IMR-90 (cell line): ENCODE results near the gene ALOX5AP. TPM values are rescaled to one million over a fixed set of nuclear protein-coding genes. Genes with fewer than 3 reads are reported as not detected.

ENCODE experiments used
- ATAC-seq: fragments of 200-7000 bp; cut with Tn5 transposase; 2 replicates; pipeline ENCODE4 v1.9.1; 2020; ENCODE audit warnings: low read depth, mild to moderate bottlenecking, moderate library complexity
- Bru-seq: library from RNA; stranded (reverse); fragments of 400-500 nt; gene quantifications from one replicate; lab custom pipeline; 2021; lab: Mats Ljungman, UMichigan
- BruChase-seq, 2 experiments: library from RNA; stranded (reverse); fragments of 400-500 nt; gene quantifications; one replicate each; lab custom pipeline; 2021; lab: Mats Ljungman, UMichigan
- BruUV-seq: library from RNA; stranded (reverse); fragments of 400-500 nt; replicated peaks from 2 replicates; lab custom pipeline; 2021; lab: Mats Ljungman, UMichigan
- CTCF ChIA-PET: fragments of 300-600 bp; formaldehyde crosslinking; extraction: SDS; loops from one replicate; lab custom pipeline; 2021; ENCODE audit warnings: antibody characterized with exemption; lab: Yijun Ruan, JAX
- POLR2A ChIA-PET: fragments of 300-600 bp; sonication (Branson Sonifier 250); formaldehyde crosslinking; loops from one replicate; lab custom pipeline; 2022; ENCODE audit warnings: antibody characterized with exemption; ENCODE audit not compliant: unreplicated experiment; lab: Charles Lee
- DNase-seq: peaks from one replicate; pipeline ENCODE4 v3.0.0; 2013
- H2AFZ ChIP-seq: replicated peaks from 2 replicates; pipeline ENCODE3; 2013; ENCODE audit warnings: low read length, mild to moderate bottlenecking; ENCODE audit not compliant: poor library complexity
- H2AK5ac ChIP-seq: 2 replicates; pipeline ENCODE4 v1.6.1; 2013; ENCODE audit warnings: low read depth, low read length, inconsistent platforms
- H2AK9ac ChIP-seq: replicated peaks from 2 replicates; pipeline ENCODE3; 2013; ENCODE audit warnings: mild to moderate bottlenecking, low read depth, low read length, moderate library complexity; ENCODE audit not compliant: poor library complexity
- H2BK120ac ChIP-seq: 2 replicates; pipeline ENCODE4 v1.6.1; 2013; ENCODE audit warnings: low read depth, low read length, inconsistent platforms
- H2BK15ac ChIP-seq: 3 replicates; pipeline ENCODE4 v1.6.1; 2013; ENCODE audit warnings: low read depth, low read length, inconsistent platforms
- H2BK20ac ChIP-seq: 2 replicates; pipeline ENCODE4 v1.6.1; 2013; ENCODE audit warnings: low read depth, mild to moderate bottlenecking, inconsistent platforms, low read length, moderate library complexity
- H2BK5ac ChIP-seq: 2 replicates; pipeline ENCODE4 v1.6.1; 2013; ENCODE audit warnings: mild to moderate bottlenecking, low read depth, low read length, inconsistent platforms; ENCODE audit not compliant: poor library complexity, severe bottlenecking
- H3K14ac ChIP-seq: replicated peaks from 2 replicates; pipeline ENCODE4 v1.6.1; 2013; ENCODE audit warnings: low read depth, low read length, inconsistent platforms
- H3K18ac ChIP-seq: 2 replicates; pipeline ENCODE4 v1.6.1; 2013; ENCODE audit warnings: low read depth, low read length, control low read depth
- H3K23ac ChIP-seq: 2 replicates; pipeline ENCODE4 v1.6.1; 2013; ENCODE audit warnings: low read depth, low read length, inconsistent platforms
- H3K27ac ChIP-seq: 2 replicates; pipeline ENCODE4 v1.5.1; 2013; ENCODE audit warnings: mild to moderate bottlenecking, control low read depth, low read length; ENCODE audit not compliant: insufficient read depth
- H3K27me3 ChIP-seq: 2 replicates; pipeline ENCODE4 v1.6.1; 2013; ENCODE audit warnings: low read length; ENCODE audit not compliant: control insufficient read depth, insufficient read depth
- H3K36me3 ChIP-seq: 2 replicates; pipeline ENCODE4 v1.6.1; 2013; ENCODE audit warnings: low read length, mixed read lengths; ENCODE audit not compliant: control insufficient read depth, insufficient read depth
- H3K4ac ChIP-seq: 2 replicates; pipeline ENCODE4 v1.6.1; 2013; ENCODE audit warnings: low read depth, low read length, inconsistent platforms
- H3K4me1 ChIP-seq: 2 replicates; pipeline ENCODE4 v1.6.1; 2013; ENCODE audit warnings: low read length, mixed read lengths; ENCODE audit not compliant: control insufficient read depth, insufficient read depth
- H3K4me2 ChIP-seq: 2 replicates; pipeline ENCODE4 v1.6.1; 2013; ENCODE audit warnings: low read depth, mild to moderate bottlenecking, control low read depth, low read length, moderate library complexity
- H3K4me3 ChIP-seq: 2 replicates; pipeline ENCODE4 v1.5.1; 2013; ENCODE audit warnings: low read depth, mild to moderate bottlenecking, control low read depth, low read length, moderate library complexity; ENCODE audit not compliant: insufficient read depth
- H3K56ac ChIP-seq: 2 replicates; pipeline ENCODE4 v1.6.1; 2013; ENCODE audit warnings: low read length, inconsistent platforms; ENCODE audit not compliant: insufficient read depth; ENCODE audit errors: extremely low read depth
- H3K79me1 ChIP-seq, 2 experiments: 2 replicates each; pipeline ENCODE4 v1.6.1; 2013; ENCODE audit warnings: low read length in 2 of 2, inconsistent platforms in 1 of 2, low read depth in 1 of 2
- H3K9ac ChIP-seq: 2 replicates; pipeline ENCODE4 v1.6.1; 2013; ENCODE audit warnings: low read depth, low read length, control low read depth
- H3K9me1 ChIP-seq: 2 replicates; pipeline ENCODE4 v1.6.1; 2013; ENCODE audit warnings: low read length, inconsistent platforms; ENCODE audit not compliant: insufficient read depth
- H3K9me3 ChIP-seq: 2 replicates; pipeline ENCODE4 v1.6.1; 2013; ENCODE audit warnings: low read length; ENCODE audit not compliant: control insufficient read depth, insufficient read depth
- H4K20me1 ChIP-seq: 2 replicates; pipeline ENCODE4 v1.6.1; 2013; ENCODE audit warnings: low read length, inconsistent platforms; ENCODE audit not compliant: insufficient read depth
- H4K5ac ChIP-seq: 2 replicates; pipeline ENCODE4 v1.6.1; 2013; ENCODE audit warnings: mild to moderate bottlenecking, low read depth, low read length, control low read depth
- H4K8ac ChIP-seq, 2 experiments: 2 replicates each; pipeline ENCODE4 v1.6.1; 2013; ENCODE audit warnings: low read depth in 2 of 2, low read length in 2 of 2, control low read depth in 1 of 2, inconsistent platforms in 1 of 2
- H4K91ac ChIP-seq: 2 replicates; pipeline ENCODE4 v1.6.1; 2013; ENCODE audit warnings: low read depth, low read length, inconsistent platforms; ENCODE audit not compliant: insufficient read depth
- BHLHE40 ChIP-seq: fragments of 150-350 bp; IDR thresholded peaks from 2 replicates; pipeline ENCODE4 v1.6.1; 2016; ENCODE audit warnings: mild to moderate bottlenecking, low read depth, low read length
- CHD1 ChIP-seq: IDR thresholded peaks from 2 replicates; pipeline ENCODE4 v1.6.1; 2012; ENCODE audit warnings: low read depth, low read length, improper control_type of control experiment
- CTCF ChIP-seq: conservative IDR thresholded peaks from 2 replicates; pipeline ENCODE4 v1.5.1; 2012; ENCODE audit warnings: mild to moderate bottlenecking, low read depth, low read length, improper control_type of control experiment
- ELK1 ChIP-seq: fragments of 150-350 bp; IDR thresholded peaks from 2 replicates; pipeline ENCODE4 v1.6.1; 2016; ENCODE audit warnings: low read depth, mild to moderate bottlenecking, low read length, moderate library complexity, borderline replicate concordance
- FOS ChIP-seq: fragments of 150-350 bp; IDR thresholded peaks from 2 replicates; pipeline ENCODE4 v1.6.1; 2016; ENCODE audit warnings: low read depth, low read length
- MAFK ChIP-seq: IDR thresholded peaks from 2 replicates; pipeline ENCODE4 v1.6.1; 2012; ENCODE audit warnings: low read depth, low read length, improper control_type of control experiment
- MXI1 ChIP-seq: IDR thresholded peaks from 2 replicates; pipeline ENCODE4 v1.6.1; 2012; ENCODE audit warnings: low read depth, mild to moderate bottlenecking, low read length, moderate library complexity, borderline replicate concordance
- NFE2L2 ChIP-seq: fragments of 150-350 bp; IDR thresholded peaks from 2 replicates; pipeline ENCODE4 v1.6.1; 2016; ENCODE audit warnings: low read depth, mild to moderate bottlenecking, low read length
- POLR2A ChIP-seq: IDR thresholded peaks from 2 replicates; pipeline ENCODE4 v1.6.1; 2012; ENCODE audit warnings: mild to moderate bottlenecking, low read depth, low read length
- RAD21 ChIP-seq: IDR thresholded peaks from 2 replicates; pipeline ENCODE4 v1.6.1; 2012; ENCODE audit warnings: low read length, improper control_type of control experiment
- RFX5 ChIP-seq: IDR thresholded peaks from 2 replicates; pipeline ENCODE4 v1.8.0; 2012; ENCODE audit warnings: low read depth, mild to moderate bottlenecking, low read length, moderate library complexity
- USF2 ChIP-seq: fragments of 150-350 bp; IDR thresholded peaks from 2 replicates; pipeline ENCODE4 v1.6.1; 2017; ENCODE audit warnings: mild to moderate bottlenecking, antibody characterized with exemption, low read length, low read depth
- WGBS, 2 experiments: methylation state at CpG; one replicate each; pipeline versions ENCODE4 v1.1.5 to v1.1.7; 2013; ENCODE audit warnings: missing lambda C conversion rate in 2 of 2; ENCODE audit not compliant: insufficient read length in 1 of 2; ENCODE audit errors: extremely low coverage in 2 of 2; 5-methylcytosine and 5-hydroxymethylcytosine counted together
- dilution Hi-C: fragments of 300-500 bp; cut with HindIII; formaldehyde crosslinking; loops from one replicate; pipeline ENCODE4 v1.14.3; 2018; ENCODE audit warnings: low sequenced_read_pairs; ENCODE audit not compliant: unreplicated experiment
- in situ Hi-C: fragments of 300-500 bp; cut with MboI; formaldehyde crosslinking; loops from 3 replicates; pipeline ENCODE4 v1.14.3; 2019; ENCODE audit warnings: low sequenced_read_pairs, inconsistent platforms, mixed read lengths
- intact Hi-C: fragments of 100-400 bp; cut with micrococcal nuclease; formaldehyde crosslinking; loops from 2 replicates; pipeline ENCODE4 v1.10.0; 2022
- long read RNA-seq: library from polyadenylated mRNA; unstranded; transcript quantifications from one replicate; pipeline ENCODE4 v2.0.0, GENCODE V29; 2021; ENCODE audit not compliant: unreplicated experiment
- polyA plus RNA-seq, 3 experiments: library from polyadenylated mRNA; depleted of rRNA; stranded (reverse); fragments of >200 nt; gene quantifications; 2 replicates each; pipeline ENCODE4 v1.2.3, GENCODE V29; 2012; ENCODE audit warnings: low replicate concordance in 1 of 3
- total RNA-seq: library from RNA; depleted of rRNA; stranded (reverse); fragments of >200 nt; gene quantifications from 2 replicates; pipeline ENCODE4 v1.2.3, GENCODE V29; 2012; rRNA removed

The ALOX5AP gene
- total RNA-seq, result 0.28 TPM in 1 of 2 replicates, not detected in the other
- polyA plus RNA-seq (2012; rRNA removed), result 0.62 and 0.63 TPM in 2 replicates
- 0.30 and 0.45 TPM in 2 replicates for polyA plus RNA-seq (2012; cell fraction: cytosol; rRNA removed)
- 0.53 TPM in 1 of 2 replicates, not detected in the other for polyA plus RNA-seq (2012; cell fraction: nucleus; rRNA removed; ENCODE audit: low replicate concordance)
- Bru-seq, nascent RNA, result percentile 12 among the genes with signal in this experiment
- percentile 9 among the genes with signal in this experiment for BruChase-seq, experiment 1, labeled RNA remaining after a 6-hour chase
- percentile 5 among the genes with signal in this experiment for BruChase-seq, experiment 2, labeled RNA remaining after a 2-hour chase
- long read RNA-seq, result 0 reads

GRCh38 chr13:30735025-30735871, at the start of gene ALOX5AP:
Gene ALOX5AP, plus strand, starts transcription at chr13:30735543. Its CDS starts 63 bp downstream, at chr13:30735606.
- Histone ChIP-seq H3K9me1 (peaks cover 8% of the 10 kb centered on the region), H2BK20ac (peak within 1 kb of the TSS; percentile 82)
- intact Hi-C loops, result no loop called here

More at GRCh38 chr13:30735025-30735871, at the start of gene ALOX5AP:
- H3K4me2 ChIP-seq, result no peak within 1 kb of the TSS
- no peak for TF ChIP-seq FOS
- no peak for TF ChIP-seq USF2
- TF ChIP-seq RAD21, result no peak
- TF ChIP-seq NFE2L2, result no peak
- TF ChIP-seq POLR2A, result no peak
- no peak for TF ChIP-seq BHLHE40
- TF ChIP-seq RFX5, result no peak
- TF ChIP-seq CTCF, result no peak
- TF ChIP-seq CHD1, result no peak
- no peak for TF ChIP-seq MXI1
- no peak for TF ChIP-seq MAFK
- TF ChIP-seq ELK1, result no peak
- no CpG with 5 or more reads among the region's 6 CpGs for WGBS, 2 experiments
- H3K9ac ChIP-seq, result no peak within 1 kb of the TSS
- ATAC-seq (no peak), DNase-seq (no peak)
- no peak within 1 kb of the TSS for H3K23ac ChIP-seq
- peaks cover 13% of the 10 kb centered on the region for H3K4me1 ChIP-seq
- no TSS peak for BruUV-seq
- H4K20me1 ChIP-seq, result no peaks in the 10 kb centered on the region
- peak within 1 kb of the TSS; percentile 76 for H2AK5ac ChIP-seq
- H3K18ac ChIP-seq, result peak within 1 kb of the TSS; percentile 57; the same call in 1 of the 2 replicates
- ChIA-PET CTCF (no interaction called here), POLR2A (no interaction called here)
- H3K4me3 ChIP-seq, result no peak within 1 kb of the TSS
- H4K5ac ChIP-seq, result no peak within 1 kb of the TSS; the same call in 1 of the 2 replicates
- H3K36me3 ChIP-seq, result no peaks in the 10 kb centered on the region
- peak within 1 kb of the TSS; percentile 90 for H2BK120ac ChIP-seq
- H3K9me3 ChIP-seq, result no peaks in the 10 kb centered on the region
- dilution Hi-C loops, result no loop called here
- no peaks in the 10 kb centered on the region for H3K79me1 ChIP-seq
- H3K27me3 ChIP-seq, result peaks cover 9% of the 10 kb centered on the region
- H2BK15ac ChIP-seq, result peak within 1 kb of the TSS; percentile 81; the same call in 2 of the 3 replicates
- peak within 1 kb of the TSS; percentile 84 for H3K14ac ChIP-seq
- no peak within 1 kb of the TSS for H3K56ac ChIP-seq
- H4K8ac ChIP-seq, result peak within 1 kb of the TSS in 1 of 2 experiments; percentile 63; a peak in 3 of 4 replicates
- peak within 1 kb of the TSS; percentile 55 for H4K91ac ChIP-seq
- H2AK9ac ChIP-seq, result peak within 1 kb of the TSS; percentile 33
- in situ Hi-C loops, result no loop called here
- H3K27ac ChIP-seq, result no peak within 1 kb of the TSS
- H2AFZ ChIP-seq, result no peak within 1 kb of the TSS
- peak within 1 kb of the TSS; percentile 37 for H2BK5ac ChIP-seq
- H3K4ac ChIP-seq, result peak within 1 kb of the TSS; percentile 71
